Epithelial cell of esophagus (primary cell): Measurements from ENCODE around the gene DAG1.
A peak's percentile ranks its signal among the peaks of the same experiment; 100 is the strongest.

Source experiments
- DNase-seq: peaks from one replicate; pipeline ENCODE4 v3.0.0; 2010; ENCODE audit warnings: low read depth
- H3K4me3 ChIP-seq: 2 replicates; pipeline ENCODE4 v1.5.1; 2011; ENCODE audit warnings: mild to moderate bottlenecking, low read length, control low read depth
- TF ChIP-seq, protein P1 (sequence below): IDR thresholded peaks from 2 replicates; pipeline ENCODE4 v1.5.1; 2011; ENCODE audit warnings: low read depth, mild to moderate bottlenecking, low read length, control low read depth, inconsistent platforms; ENCODE audit not compliant: insufficient read depth; ENCODE audit errors: missing control alignments

The DAG1 gene

DNA sequence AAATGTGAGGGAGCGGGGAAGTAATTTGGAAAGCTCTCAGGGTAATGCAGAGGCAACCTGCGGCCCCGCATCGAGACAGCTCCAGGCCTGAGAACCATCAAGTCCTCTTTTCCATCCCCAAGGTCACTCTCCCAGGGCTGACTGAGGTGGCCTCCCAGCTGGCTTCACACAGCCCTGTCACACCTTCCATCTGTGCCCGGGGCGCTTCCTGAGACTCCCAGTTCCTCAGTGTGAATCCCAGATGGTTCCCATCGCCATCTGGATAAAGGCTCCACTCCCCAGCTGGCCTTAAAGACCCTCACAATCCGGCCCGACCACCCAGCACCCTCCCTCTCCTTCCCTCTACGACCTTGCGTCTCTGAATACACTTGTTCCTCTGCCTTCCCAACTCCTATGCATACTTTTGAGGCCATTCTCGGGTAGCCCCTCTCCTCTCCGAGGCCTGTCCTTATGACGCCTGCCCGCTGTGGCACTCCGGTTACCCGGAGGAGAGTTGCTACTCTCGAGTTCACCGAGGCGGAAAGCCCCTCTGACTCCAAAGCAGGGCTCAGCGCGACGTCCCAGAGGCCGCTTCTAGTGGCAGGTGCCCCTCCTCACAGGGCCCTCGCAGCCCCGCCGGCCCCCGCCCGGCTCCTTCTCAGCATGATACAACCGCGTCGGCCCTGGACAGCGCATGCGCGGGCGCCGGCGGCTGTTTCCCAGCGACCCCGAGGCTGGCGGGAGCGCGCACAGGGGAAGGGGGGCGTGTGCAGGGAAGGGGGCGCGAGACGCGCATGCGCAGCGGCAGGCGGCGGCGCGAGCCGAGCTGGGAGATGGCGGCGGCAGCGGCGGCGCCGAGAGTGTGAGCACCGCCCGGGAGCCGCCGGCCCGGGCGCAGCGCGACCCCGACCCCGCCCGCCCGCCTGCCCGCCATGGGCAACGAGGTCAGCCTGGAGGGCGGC lies 83.9 kb downstream of the DAG1 start, which contains the start of gene BSN:
Gene BSN (plus strand): TSS at position 786 of the 941 bp plus-strand sequence. CDS start 126 bp downstream, at position 912.
- DNase-seq: peak; percentile 76
- H3K4me3 ChIP-seq: peak within 1 kb of the TSS; percentile 44
- TF ChIP-seq, protein P1, sequence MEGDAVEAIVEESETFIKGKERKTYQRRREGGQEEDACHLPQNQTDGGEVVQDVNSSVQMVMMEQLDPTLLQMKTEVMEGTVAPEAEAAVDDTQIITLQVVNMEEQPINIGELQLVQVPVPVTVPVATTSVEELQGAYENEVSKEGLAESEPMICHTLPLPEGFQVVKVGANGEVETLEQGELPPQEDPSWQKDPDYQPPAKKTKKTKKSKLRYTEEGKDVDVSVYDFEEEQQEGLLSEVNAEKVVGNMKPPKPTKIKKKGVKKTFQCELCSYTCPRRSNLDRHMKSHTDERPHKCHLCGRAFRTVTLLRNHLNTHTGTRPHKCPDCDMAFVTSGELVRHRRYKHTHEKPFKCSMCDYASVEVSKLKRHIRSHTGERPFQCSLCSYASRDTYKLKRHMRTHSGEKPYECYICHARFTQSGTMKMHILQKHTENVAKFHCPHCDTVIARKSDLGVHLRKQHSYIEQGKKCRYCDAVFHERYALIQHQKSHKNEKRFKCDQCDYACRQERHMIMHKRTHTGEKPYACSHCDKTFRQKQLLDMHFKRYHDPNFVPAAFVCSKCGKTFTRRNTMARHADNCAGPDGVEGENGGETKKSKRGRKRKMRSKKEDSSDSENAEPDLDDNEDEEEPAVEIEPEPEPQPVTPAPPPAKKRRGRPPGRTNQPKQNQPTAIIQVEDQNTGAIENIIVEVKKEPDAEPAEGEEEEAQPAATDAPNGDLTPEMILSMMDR: no peak

DNA sequence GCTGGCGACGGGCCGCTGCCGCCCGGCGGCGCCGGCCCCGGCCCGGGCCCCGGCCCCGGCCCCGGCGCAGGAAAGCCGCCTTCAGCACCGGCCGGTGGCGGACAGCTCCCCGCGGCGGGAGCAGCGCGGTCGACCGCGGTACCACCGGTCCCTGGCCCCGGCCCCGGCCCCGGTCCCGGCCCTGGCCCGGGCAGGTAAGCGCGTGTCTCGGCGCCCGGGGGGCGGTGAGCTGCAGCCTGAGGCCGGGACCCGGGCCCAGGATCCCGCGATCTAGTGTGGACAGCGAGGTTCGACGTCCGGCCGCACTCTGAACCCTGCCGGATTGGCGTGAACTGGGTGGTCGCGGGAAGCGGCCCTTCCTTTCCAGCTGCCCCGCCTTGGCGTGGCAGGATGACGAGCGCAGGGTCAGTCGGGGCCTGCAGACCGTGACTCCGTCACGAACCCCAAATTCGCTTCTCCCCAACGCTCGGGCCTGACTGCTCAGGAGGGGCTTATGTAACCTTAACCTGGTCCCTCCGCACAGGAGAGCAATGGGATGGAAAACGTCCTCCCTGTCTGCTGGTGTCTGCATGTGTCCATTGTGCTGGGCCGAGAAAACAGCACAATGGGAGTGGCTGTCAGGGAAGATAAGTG lies 84.7 kb downstream of the DAG1 start:
- TF ChIP-seq, protein P1: no peak
- DNase-seq: peak; percentile 45
- H3K4me3 ChIP-seq: no peak overlapping the region

DNA sequence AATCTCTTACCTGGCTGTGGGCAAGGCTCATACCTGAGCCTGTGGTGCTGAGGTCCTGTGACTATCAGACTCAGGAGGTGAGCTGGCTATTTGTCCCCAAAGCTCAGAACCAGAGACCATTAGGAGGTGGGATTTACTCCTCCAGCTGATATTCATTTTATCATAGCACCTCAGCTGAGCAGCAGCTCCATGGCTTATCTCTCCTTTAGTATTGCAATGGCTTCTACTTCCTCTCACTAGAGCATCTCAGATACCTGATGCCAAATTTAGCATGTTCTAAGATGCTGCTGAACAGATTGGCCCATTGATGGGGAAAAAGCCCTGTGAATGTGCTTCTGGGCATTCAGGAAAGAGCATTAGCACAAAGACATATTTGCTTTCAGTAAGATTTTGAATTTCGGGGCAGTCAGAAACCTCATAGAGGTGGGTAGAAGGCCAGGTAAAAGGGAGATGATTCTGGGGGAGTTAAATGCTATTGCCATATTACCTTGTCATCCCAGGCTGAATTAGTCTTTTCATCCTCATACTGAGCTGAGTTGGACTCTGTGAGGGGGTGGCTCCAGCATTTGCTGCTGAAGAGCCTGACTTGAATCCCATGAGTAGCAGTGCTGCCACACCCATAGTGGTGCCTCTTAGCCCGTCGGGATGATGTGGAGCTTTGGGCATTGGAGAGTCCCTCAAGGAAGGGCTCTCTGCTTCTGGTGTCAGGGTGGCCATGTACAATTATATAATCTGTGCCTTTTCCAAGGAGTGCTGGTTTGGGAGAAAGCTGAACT lies 86.6 kb downstream of the DAG1 start:
- TF ChIP-seq, protein P1: no peak
- no peak for DNase-seq
- no peak overlapping the region for H3K4me3 ChIP-seq

DNA sequence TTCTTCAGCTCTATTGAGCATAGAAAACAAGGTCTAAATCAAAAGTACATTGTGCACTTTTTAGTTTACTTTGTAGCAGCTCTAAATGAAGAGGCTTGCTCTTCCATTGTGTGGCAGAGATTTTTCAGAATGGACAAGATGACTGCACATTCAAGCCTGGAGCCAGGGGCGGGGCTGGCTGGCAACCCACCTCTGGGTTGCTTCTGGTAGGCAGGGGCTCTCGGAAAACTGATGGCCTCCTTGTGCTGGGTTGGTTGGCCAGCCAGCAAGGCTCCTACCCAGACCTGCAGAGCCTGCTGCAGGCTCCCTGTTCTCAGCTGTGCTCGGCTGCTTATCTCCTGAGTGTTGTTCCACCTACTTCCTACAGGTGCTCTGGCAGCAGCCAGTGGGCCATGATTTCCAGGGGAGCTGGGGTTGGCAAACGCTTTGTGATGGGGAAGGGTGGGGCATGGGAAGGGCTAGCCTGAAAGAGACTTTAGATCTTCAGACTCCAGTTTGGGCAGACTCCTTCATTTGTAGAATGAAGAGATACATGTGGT lies 93.0 kb downstream of the DAG1 start:
- DNase-seq: no peak
- TF ChIP-seq, protein P1: peak; percentile 22
- no peak overlapping the region for H3K4me3 ChIP-seq

DNA sequence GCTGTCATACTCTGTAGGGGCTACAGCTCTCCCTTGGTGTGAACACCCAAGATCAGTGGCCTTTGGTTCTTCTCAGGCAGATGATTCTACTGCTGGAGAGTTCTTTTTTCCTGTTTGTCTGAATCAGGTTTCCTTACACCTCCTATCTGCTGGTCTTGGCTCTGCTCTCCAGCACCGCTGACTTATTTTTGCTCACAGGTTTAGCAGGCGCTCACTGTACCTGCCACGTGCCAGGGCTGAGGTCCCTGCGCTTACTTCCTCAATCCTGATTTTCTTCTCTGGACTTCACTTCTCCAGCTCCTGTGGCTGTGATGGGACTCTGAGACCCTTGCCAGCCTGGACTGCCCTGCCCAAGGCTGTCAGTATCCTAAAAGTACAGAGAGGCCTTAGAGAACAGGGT lies 93.7 kb downstream of the DAG1 start:
- DNase-seq: no peak
- no peak overlapping the region for H3K4me3 ChIP-seq
- TF ChIP-seq, protein P1: no peak

DNA sequence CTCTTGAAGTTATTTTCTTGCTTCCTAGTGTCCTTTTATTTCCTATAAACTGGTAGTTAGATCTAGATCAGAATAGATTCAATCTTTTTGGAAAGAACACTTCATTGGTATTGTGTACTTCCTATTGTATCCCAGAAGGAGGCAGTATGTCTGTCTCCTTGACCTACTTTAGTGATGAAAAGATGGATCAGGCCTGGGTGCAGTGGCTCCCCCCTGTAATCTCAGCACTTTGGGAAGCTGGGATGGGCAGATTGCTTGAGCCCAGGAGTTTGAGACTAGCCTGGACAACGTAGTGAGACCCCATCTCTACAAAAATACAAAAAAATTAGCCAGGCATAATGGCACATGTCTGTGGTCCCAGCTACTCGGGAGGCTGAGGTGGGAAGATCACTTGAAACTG lies 96.2 kb downstream of the DAG1 start:
- H3K4me3 ChIP-seq: no peak overlapping the region
- TF ChIP-seq, protein P1: no peak
- DNase-seq: no peak
